22Rv1 (cell line): ENCODE measurements around the gene CETN2.

Experiments
- H3K27ac ChIP-seq: fragments of 450-650 bp; 2 replicates; pipeline ENCODE4 v1.5.1; 2017
- ZFX ChIP-seq: fragments of 450-650 bp; IDR thresholded peaks from 2 replicates; pipeline ENCODE4 v1.6.1; 2017; ENCODE audit warnings: antibody characterized with exemption, borderline replicate concordance
- TF ChIP-seq, protein P1 (sequence below): fragments of 450-650 bp; IDR thresholded peaks from 2 replicates; pipeline ENCODE4 v1.5.1; 2017; ENCODE audit warnings: mild to moderate bottlenecking

Gene CETN2

DNA sequence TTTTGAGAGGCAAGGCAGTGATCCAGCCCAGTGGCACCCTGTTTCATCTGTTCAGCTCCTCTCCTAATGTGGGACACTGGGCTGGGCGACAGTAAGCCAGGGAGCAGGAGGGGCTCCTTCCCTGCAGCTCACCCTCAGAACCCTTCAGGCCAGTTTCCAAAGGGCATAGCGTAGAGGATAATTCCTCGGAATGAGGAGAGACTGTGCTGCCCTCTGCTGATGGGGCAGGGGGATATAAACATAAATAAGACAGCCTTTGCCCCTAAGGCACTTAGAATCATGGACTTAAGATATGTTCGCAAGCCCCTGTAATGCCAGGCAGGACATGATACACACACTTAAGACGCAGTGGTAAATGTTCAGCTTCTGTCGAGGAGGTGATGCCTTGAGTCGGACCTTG lies 39.4 kb upstream of the CETN2 start:
- no peak for TF ChIP-seq ZFX
- TF ChIP-seq, protein P1, sequence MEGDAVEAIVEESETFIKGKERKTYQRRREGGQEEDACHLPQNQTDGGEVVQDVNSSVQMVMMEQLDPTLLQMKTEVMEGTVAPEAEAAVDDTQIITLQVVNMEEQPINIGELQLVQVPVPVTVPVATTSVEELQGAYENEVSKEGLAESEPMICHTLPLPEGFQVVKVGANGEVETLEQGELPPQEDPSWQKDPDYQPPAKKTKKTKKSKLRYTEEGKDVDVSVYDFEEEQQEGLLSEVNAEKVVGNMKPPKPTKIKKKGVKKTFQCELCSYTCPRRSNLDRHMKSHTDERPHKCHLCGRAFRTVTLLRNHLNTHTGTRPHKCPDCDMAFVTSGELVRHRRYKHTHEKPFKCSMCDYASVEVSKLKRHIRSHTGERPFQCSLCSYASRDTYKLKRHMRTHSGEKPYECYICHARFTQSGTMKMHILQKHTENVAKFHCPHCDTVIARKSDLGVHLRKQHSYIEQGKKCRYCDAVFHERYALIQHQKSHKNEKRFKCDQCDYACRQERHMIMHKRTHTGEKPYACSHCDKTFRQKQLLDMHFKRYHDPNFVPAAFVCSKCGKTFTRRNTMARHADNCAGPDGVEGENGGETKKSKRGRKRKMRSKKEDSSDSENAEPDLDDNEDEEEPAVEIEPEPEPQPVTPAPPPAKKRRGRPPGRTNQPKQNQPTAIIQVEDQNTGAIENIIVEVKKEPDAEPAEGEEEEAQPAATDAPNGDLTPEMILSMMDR, result no peak
- H3K27ac ChIP-seq, result no peak overlapping the region

DNA sequence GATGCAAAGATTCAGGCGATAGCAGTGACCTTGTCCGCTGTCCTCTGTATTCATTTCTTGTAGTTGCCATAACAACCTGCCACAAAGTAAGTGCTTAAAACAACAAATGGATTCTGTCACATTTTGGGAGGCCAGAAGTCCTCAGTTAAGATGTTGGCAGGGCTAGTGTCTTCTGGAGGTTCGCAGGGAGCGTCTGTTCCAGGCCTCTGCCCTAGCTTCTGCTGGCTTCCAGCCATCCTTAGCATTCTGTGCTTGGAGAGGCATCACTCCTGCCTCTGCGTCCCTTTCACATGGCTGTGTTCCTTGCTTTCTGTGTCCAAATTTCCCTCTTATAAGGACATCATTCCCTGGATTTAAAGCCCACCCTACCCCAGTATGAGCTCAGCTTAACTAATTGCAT lies 35.8 kb upstream of the CETN2 start:
- TF ChIP-seq ZFX, result no peak
- TF ChIP-seq, protein P1, result no peak
- no peak overlapping the region for H3K27ac ChIP-seq

DNA sequence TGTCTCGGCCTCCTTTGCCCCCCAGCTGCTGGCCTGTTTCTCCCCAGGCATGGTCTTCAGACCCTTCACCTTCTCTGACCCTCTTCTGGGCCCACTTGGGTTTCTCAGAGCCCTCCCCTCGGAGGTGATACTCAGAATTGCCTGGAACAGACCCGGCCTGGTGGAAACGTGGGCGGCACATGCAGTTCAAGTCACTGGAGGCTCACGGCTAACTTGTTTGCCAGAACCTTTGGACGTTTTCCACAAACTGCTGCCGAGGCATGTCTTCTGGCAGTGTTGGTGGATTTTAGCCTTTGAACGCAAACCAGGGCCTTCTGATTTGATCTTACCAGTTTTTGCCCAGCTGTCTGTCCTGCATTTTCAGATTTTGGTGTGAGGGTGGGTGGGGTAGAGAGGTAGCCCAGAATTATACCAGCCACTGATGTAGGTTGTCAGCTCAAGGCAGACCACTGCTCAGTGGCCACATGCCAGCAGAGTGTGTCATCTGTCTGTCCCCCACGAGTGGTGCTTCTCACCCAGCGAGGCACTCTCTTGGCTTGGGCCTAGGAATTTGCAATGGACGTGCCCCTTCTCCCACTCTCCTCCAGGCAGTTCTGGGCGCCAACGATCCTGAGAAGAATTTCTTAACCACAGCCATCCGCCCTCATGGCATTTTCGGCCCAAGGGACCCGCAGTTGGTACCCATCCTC lies 34.8 kb upstream of the CETN2 start:
- no peak for TF ChIP-seq ZFX
- no peak overlapping the region for H3K27ac ChIP-seq

- TF ChIP-seq, protein P1, result no peak
- TF ChIP-seq ZFX, result no peak
These were observed 31.3 kb upstream of the CETN2 start for GRCh38 chrX:152861826-152862225.

GRCh38 chrX:152861116-152861515 lies 30.6 kb upstream of the CETN2 start:
- H3K27ac ChIP-seq, result no peak overlapping the region
- TF ChIP-seq, protein P1, result no peak
- TF ChIP-seq ZFX, result no peak

More at GRCh38 chrX:152861826-152862225, 31.3 kb upstream of the CETN2 start:
- H3K27ac ChIP-seq, result no peak overlapping the region

DNA sequence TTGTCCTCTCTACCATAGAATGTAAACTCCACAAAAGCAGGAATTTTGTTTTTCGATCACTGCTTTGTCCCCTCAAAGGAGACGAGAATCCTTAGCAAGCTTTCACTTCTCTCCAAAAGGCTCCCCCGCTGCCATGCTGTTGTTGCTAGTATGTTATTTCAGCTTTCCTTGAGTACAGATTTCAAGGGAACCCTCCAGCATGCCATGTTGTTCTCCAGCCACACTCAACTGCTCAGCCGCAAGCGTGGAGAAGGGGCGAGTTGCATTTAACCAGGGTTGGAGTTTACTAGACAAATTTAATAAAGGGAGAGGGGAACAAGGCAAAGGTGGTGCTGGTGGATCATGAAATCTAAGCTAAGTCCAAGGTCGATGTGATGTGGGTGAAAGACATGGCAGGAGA lies 23.4 kb upstream of the CETN2 start:
- H3K27ac ChIP-seq, result no peak overlapping the region
- no peak for TF ChIP-seq ZFX
- TF ChIP-seq, protein P1, result no peak

- TF ChIP-seq, protein P1, result no peak
- no peak for TF ChIP-seq ZFX
- H3K27ac ChIP-seq, result no peak overlapping the region
These were observed 19.9 kb upstream of the CETN2 start for GRCh38 chrX:152850465-152850864.

- TF ChIP-seq ZFX, result no peak
- TF ChIP-seq, protein P1, result no peak
- no peak overlapping the region for H3K27ac ChIP-seq
These were observed 16.7 kb upstream of the CETN2 start for GRCh38 chrX:152847281-152847680.
